Adrenal gland (tissue), 12 donors: Measurements from ENCODE around the gene CLCA4. TPM values are rescaled to one million over a fixed set of nuclear protein-coding genes. Genes with fewer than 3 reads are reported as not detected.

Experiments used
- DNase-seq, 7 donors: peaks; one replicate each; pipeline ENCODE4 v3.0.0-alpha.2; 2019 to 2020
- H3K27ac ChIP-seq, 5 donors: fragments of 200-600 bp; sonication (generic) in 4 of 5; 1 replicate in 3 of 5; 2 replicates in 2 of 5; pipeline versions ENCODE4 v1.5.1 to v1.8.0; 2016 to 2020; ENCODE audit warnings: mild to moderate bottlenecking in 1 of 5
- H3K27me3 ChIP-seq: fragments of 200-600 bp; 2 replicates; pipeline ENCODE4 v1.8.0; 2021
- H3K36me3 ChIP-seq, 2 donors: fragments of 200-600 bp; replicated peaks in 1 of 2; 1 replicate in 1 of 2; 2 replicates in 1 of 2; pipeline versions ENCODE4 v1.5.1 to v1.8.0; 2018 to 2022
- H3K4me1 ChIP-seq, 2 donors: fragments of 200-600 bp; replicated peaks in 1 of 2; 1 replicate in 1 of 2; 2 replicates in 1 of 2; pipeline versions ENCODE4 v1.5.1 to v1.8.0; 2018 to 2021
- H3K4me3 ChIP-seq, 4 donors: fragments of 200-600 bp; sonication (generic) in 3 of 4; one replicate each; pipeline ENCODE4 v1.5.1; 2016 to 2018
- H3K9me3 ChIP-seq, 3 donors: fragments of 200-600 bp; sonication (generic) in 1 of 3; replicated peaks in 1 of 3; 1 replicate in 2 of 3; 2 replicates in 1 of 3; pipeline versions ENCODE4 v1.5.1 to v1.8.0; 2016 to 2021
- CTCF ChIP-seq, 6 experiments: fragments of 450-650 bp in 4 of 6; fragments of 200-600 bp in 2 of 6; sonication (generic) in 1 of 6; IDR thresholded peaks; 1 replicate in 5 of 6; 2 replicates in 1 of 6; pipeline versions ENCODE4 v1.5.1 to v1.8.0; 2016 to 2021; ENCODE audit warnings: antibody characterized with exemption in 6 of 6, mild to moderate bottlenecking in 2 of 6, moderate library complexity in 1 of 6
- POLR2A ChIP-seq, 2 donors: fragments of 450-650 bp; IDR thresholded peaks; one replicate each; pipeline ENCODE4 v1.6.1; 2017; ENCODE audit warnings: antibody characterized with exemption in 2 of 2, mild to moderate bottlenecking in 2 of 2, moderate library complexity in 1 of 2
- WGBS, 4 donors: extraction: QIAGEN DNeasy Blood & Tissue Kit in 2 of 4; methylation state at CpG; one replicate each; pipeline versions ENCODE4 v1.1.5 to v1.1.7; 2013 to 2017; 5-methylcytosine and 5-hydroxymethylcytosine counted together
- intact Hi-C, 2 donors: fragments of 100-400 bp; cut with DNase I; formaldehyde crosslinking; loops; one replicate each; pipeline versions ENCODE4 v1.14.1 to v1.15.0; 2022 to 2023
- polyA plus RNA-seq, 3 donors: library from polyadenylated mRNA; stranded (reverse); fragments of 200-250 nt in 2 of 3; fragments of 350-450 nt in 1 of 3; fragmentation: Illumina TruSeq in 1 of 3; extraction: RNeasy Lipid Tissue Mini Kit (QIAGEN cat#74804) in 1 of 3; gene quantifications; one replicate each; pipeline ENCODE4 v1.2.3, GENCODE V29; 2013 to 2014
- total RNA-seq, 9 donors: library from RNA; depleted of rRNA in 4 of 9; stranded (reverse); fragments of >200 nt in 4 of 9; fragments of 120-200 nt in 1 of 9; fragmentation: NEBNext Ultra II Directional in 1 of 9; extraction: Animal tissue kit (Norgen Biotek cat#: 25700) in 1 of 9; gene quantifications; one replicate each; pipeline versions ENCODE4 v1.1.0 to v1.2.4, GENCODE V29; 2013 to 2023
- donor health status: healthy with polysubstance abuse.
- donor health status: Bipolar disorder and iron deficiency.
- donor health status: DM: yes; HTN: yes; CAD: no.
- donor health status: DM: no; HTN: no; CAD: no.
- donor health status: DM: no; HTN: no; CAD: no.
- donor health status: DM: yes; HTN: yes; CAD: no.

The CLCA4 gene
- total and polyA plus RNA-seq, 12 donors, result 0.07 to 0.24 (median 0.20) TPM; not detected in 9

- intact Hi-C loops, result no loop called here
- Histone ChIP-seq H3K4me1 (no peaks in the 10 kb centered on the region), H3K4me3 (no peak overlapping the region), H3K27me3 (no peaks in the 10 kb centered on the region), H3K9me3 (no peaks in the 10 kb centered on the region), H3K36me3 (no peaks in the 10 kb centered on the region), H3K27ac (no peak overlapping the region)
- no peak for DNase-seq
- TF ChIP-seq CTCF (IDR thresholded peaks at IDR 0.05) (no peak), POLR2A (IDR thresholded peaks at IDR 0.05) (no peak)
- WGBS, 4 donors, result 71 to 81% (median 74%) methylated on average over 4 of the region's 4 CpGs
These were observed 25.9 kb upstream of the CLCA4 start for GRCh38 chr1:86520789-86521521.

GRCh38 chr1:86521522-86521891, 25.4 kb upstream of the CLCA4 start:
- H3K4me3 ChIP-seq, result no peak overlapping the region
- no peak for TF ChIP-seq CTCF (IDR thresholded peaks at IDR 0.05)
- no peak for TF ChIP-seq POLR2A (IDR thresholded peaks at IDR 0.05)
- no peak overlapping the region for H3K27ac ChIP-seq
- intact Hi-C loops, result no loop called here
- H3K9me3 ChIP-seq, result no peaks in the 10 kb centered on the region
- no peaks in the 10 kb centered on the region for H3K36me3 ChIP-seq
- H3K27me3 ChIP-seq, result no peaks in the 10 kb centered on the region
- 50 to 66% (median 55%) methylated on average over 2 of the region's 2 CpGs for WGBS, 4 donors
- no peaks in the 10 kb centered on the region for H3K4me1 ChIP-seq
- no peak for DNase-seq

- Histone ChIP-seq H3K9me3 (no peaks in the 10 kb centered on the region), H3K4me1 (no peaks in the 10 kb centered on the region), H3K27ac (no peak overlapping the region), H3K4me3 (no peak overlapping the region), H3K36me3 (no peaks in the 10 kb centered on the region), H3K27me3 (no peaks in the 10 kb centered on the region)
- intact Hi-C loops, result no loop called here
- TF ChIP-seq POLR2A (IDR thresholded peaks at IDR 0.05), result no peak
- no peak for TF ChIP-seq CTCF (IDR thresholded peaks at IDR 0.05)
- no peak for DNase-seq
- WGBS, 4 donors, result 52 to 69% (median 60%) methylated on average over 3 of the region's 3 CpGs
These were observed 24.6 kb upstream of the CLCA4 start for GRCh38 chr1:86522240-86522639.

- Histone ChIP-seq H3K36me3 (no peaks in the 10 kb centered on the region), H3K27me3 (no peaks in the 10 kb centered on the region), H3K4me3 (no peak overlapping the region), H3K27ac (no peak overlapping the region), H3K9me3 (no peaks in the 10 kb centered on the region), H3K4me1 (no peaks in the 10 kb centered on the region)
- 94 to 97% (median 96%) methylated on average over 14 to 32 of the region's 32 CpGs for WGBS, 4 donors
- intact Hi-C loops, result no loop called here
- DNase-seq, result no peak
- no peak for TF ChIP-seq CTCF (IDR thresholded peaks at IDR 0.05)
- TF ChIP-seq POLR2A (IDR thresholded peaks at IDR 0.05), result no peak
These were observed 23.1 kb upstream of the CLCA4 start for GRCh38 chr1:86523670-86524354.
